Measurements from ENCODE around the gene TUBD1. TPM values are rescaled to one million over a fixed set of nuclear protein-coding genes. Genes with fewer than 3 reads are reported as not detected.
A peak's percentile ranks its signal among the peaks of the same experiment; 100 is the strongest.

TUBD1 gene
- total and polyA plus RNA-seq, 2 of the 13 experiments (the other 11 are each of a cell fraction or from before 2014, with no cell fraction given), result 18.2 to 25.9 TPM

DNA sequence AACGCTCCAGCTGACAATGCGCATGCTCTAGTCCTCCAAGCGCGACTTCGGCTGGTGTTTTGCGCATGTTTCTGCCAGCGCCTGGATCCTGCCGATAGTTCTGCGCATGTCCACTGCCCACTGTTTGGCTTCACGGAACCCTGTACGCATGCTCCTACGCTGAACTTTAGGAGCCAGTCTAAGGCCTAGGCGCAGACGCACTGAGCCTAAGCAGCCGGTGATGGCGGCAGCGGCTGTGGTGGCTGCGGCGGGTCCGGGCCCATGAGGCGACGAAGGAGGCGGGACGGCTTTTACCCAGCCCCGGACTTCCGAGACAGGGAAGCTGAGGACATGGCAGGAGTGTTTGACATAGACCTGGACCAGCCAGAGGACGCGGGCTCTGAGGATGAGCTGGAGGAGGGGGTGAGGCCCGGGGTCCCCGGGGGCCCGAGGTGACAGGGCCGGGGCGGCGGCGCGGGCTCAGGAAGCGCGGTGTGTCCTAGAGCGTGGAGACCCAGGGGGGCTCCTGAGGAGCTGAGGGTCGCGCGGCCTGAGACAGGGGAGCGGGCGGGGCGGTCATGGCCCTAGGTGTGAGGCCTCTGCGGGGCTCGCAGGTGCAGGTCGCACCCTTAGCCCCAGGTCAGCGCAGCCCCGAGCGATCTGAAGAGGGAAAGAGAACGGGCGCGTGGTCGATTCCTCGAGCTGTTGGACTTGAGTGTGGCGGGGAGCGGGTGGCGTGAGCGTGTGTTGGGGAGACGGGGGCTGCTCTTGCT, at the start of gene TUBD1, which contains the start of gene RPS6KB1 (continued):
- TF ChIP-seq, protein P1, sequence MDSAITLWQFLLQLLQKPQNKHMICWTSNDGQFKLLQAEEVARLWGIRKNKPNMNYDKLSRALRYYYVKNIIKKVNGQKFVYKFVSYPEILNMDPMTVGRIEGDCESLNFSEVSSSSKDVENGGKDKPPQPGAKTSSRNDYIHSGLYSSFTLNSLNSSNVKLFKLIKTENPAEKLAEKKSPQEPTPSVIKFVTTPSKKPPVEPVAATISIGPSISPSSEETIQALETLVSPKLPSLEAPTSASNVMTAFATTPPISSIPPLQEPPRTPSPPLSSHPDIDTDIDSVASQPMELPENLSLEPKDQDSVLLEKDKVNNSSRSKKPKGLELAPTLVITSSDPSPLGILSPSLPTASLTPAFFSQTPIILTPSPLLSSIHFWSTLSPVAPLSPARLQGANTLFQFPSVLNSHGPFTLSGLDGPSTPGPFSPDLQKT (CRISPR knock-in tag; IDR thresholded peaks at IDR 0.05; ENCODE audit: borderline replicate concordance), result 0 out of 2 replicates have a peak, but pooled peaks have one; percentile 44
- TF ChIP-seq BORCS8-MEF2B (CRISPR knock-in tag; IDR thresholded peaks at IDR 0.05), result peak; percentile 74
- no peak; the same call in 1 of the 2 replicates for TF ChIP-seq RFX3 (CRISPR knock-in tag; IDR thresholded peaks at IDR 0.05)
- TF ChIP-seq RBFOX2 (IDR thresholded peaks at IDR 0.05; ENCODE audit: low read depth, low read length), result peak; percentile 94
- TF ChIP-seq, protein P2, sequence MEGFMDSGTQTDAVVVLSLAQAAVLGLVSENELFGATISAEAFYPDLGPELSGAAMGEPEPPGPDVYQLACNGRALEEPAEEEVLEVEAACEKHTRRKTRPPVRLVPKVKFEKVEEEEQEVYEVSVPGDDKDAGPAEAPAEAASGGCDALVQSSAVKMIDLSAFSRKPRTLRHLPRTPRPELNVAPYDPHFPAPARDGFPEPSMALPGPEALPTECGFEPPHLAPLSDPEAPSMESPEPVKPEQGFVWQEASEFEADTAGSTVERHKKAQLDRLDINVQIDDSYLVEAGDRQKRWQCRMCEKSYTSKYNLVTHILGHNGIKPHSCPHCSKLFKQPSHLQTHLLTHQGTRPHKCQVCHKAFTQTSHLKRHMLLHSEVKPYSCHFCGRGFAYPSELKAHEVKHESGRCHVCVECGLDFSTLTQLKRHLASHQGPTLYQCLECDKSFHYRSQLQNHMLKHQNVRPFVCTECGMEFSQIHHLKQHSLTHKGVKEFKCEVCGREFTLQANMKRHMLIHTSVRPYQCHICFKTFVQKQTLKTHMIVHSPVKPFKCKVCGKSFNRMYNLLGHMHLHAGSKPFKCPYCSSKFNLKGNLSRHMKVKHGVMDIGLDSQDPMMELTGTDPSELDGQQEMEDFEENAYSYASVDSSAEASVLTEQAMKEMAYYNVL (CRISPR knock-in tag; IDR thresholded peaks at IDR 0.05; ENCODE audit: borderline replicate concordance), result peak; percentile 70
- no peak for TF ChIP-seq ZNF251 (CRISPR knock-in tag; IDR thresholded peaks at IDR 0.05)
- TF ChIP-seq ZFX (CRISPR knock-in tag; IDR thresholded peaks at IDR 0.05; ENCODE audit: low read depth), result peak; percentile 100
- 0 out of 2 replicates have a peak, but pooled peaks have one; percentile 12 for TF ChIP-seq ZKSCAN1 (IDR thresholded peaks at IDR 0.05; ENCODE audit: low read length)
- TF ChIP-seq ZNF207 (IDR thresholded peaks at IDR 0.05; ENCODE audit: borderline replicate concordance), result no peak
- TF ChIP-seq TBP (CRISPR knock-in tag; IDR thresholded peaks at IDR 0.05), result no peak
- TF ChIP-seq, protein P3, sequence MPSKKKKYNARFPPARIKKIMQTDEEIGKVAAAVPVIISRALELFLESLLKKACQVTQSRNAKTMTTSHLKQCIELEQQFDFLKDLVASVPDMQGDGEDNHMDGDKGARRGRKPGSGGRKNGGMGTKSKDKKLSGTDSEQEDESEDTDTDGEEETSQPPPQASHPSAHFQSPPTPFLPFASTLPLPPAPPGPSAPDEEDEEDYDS (CRISPR knock-in tag; IDR thresholded peaks at IDR 0.05), result peak; percentile 94
- TF ChIP-seq, protein P4, sequence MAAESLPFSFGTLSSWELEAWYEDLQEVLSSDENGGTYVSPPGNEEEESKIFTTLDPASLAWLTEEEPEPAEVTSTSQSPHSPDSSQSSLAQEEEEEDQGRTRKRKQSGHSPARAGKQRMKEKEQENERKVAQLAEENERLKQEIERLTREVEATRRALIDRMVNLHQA (CRISPR knock-in tag; IDR thresholded peaks at IDR 0.05), result 0 out of 2 replicates have a peak, but pooled peaks have one; percentile 65
- peak; percentile 39; the same call in 1 of the 2 replicates for TF ChIP-seq HES4 (CRISPR knock-in tag; IDR thresholded peaks at IDR 0.05; ENCODE audit: borderline replicate concordance)
- no peak for TF ChIP-seq ZNF484 (CRISPR knock-in tag; IDR thresholded peaks at IDR 0.05; ENCODE audit: borderline replicate concordance, low read depth)
- TF ChIP-seq MEIS2 (CRISPR knock-in tag; IDR thresholded peaks at IDR 0.05), result peak; percentile 95
- peak; percentile 44 for TF ChIP-seq ZNF772 (CRISPR knock-in tag; IDR thresholded peaks at IDR 0.05)
- no peak for TF ChIP-seq MTA3 (CRISPR knock-in tag; IDR thresholded peaks at IDR 0.05)
- TF ChIP-seq, protein P5, sequence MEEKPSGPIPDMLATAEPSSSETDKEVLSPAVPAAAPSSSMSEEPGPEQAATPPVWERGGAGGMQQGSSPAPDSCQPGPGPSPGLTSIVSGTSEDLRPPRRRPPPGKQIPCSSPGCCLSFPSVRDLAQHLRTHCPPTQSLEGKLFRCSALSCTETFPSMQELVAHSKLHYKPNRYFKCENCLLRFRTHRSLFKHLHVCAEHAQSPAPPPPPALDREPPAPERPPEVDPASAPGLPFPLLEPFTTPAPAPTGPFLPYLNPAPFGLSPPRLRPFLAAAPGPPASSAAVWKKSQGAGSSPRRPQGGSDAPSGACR (CRISPR knock-in tag; IDR thresholded peaks at IDR 0.05), result no peak
- TF ChIP-seq, protein P6, sequence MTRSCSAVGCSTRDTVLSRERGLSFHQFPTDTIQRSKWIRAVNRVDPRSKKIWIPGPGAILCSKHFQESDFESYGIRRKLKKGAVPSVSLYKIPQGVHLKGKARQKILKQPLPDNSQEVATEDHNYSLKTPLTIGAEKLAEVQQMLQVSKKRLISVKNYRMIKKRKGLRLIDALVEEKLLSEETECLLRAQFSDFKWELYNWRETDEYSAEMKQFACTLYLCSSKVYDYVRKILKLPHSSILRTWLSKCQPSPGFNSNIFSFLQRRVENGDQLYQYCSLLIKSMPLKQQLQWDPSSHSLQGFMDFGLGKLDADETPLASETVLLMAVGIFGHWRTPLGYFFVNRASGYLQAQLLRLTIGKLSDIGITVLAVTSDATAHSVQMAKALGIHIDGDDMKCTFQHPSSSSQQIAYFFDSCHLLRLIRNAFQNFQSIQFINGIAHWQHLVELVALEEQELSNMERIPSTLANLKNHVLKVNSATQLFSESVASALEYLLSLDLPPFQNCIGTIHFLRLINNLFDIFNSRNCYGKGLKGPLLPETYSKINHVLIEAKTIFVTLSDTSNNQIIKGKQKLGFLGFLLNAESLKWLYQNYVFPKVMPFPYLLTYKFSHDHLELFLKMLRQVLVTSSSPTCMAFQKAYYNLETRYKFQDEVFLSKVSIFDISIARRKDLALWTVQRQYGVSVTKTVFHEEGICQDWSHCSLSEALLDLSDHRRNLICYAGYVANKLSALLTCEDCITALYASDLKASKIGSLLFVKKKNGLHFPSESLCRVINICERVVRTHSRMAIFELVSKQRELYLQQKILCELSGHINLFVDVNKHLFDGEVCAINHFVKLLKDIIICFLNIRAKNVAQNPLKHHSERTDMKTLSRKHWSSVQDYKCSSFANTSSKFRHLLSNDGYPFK (CRISPR knock-in tag; IDR thresholded peaks at IDR 0.05; ENCODE audit: borderline replicate concordance), result peak; percentile 94
- no peak for TF ChIP-seq JDP2 (CRISPR knock-in tag; IDR thresholded peaks at IDR 0.05; ENCODE audit: borderline replicate concordance)
- TF ChIP-seq NFKB2 (CRISPR knock-in tag; IDR thresholded peaks at IDR 0.05; ENCODE audit: borderline replicate concordance), result peak; percentile 96; the same call in 1 of the 2 replicates
